GM11168 (cell line): ENCODE measurements around the gene SUSD6.

Experiments
- in situ Hi-C: fragments of 300-500 bp; cut with MboI; formaldehyde crosslinking; loops from one replicate; pipeline ENCODE4 v1.12.0; 2022; ENCODE audit warnings: low sequenced_read_pairs; ENCODE audit not compliant: unreplicated experiment

SUSD6 gene

GRCh38 chr14:69586404-69586803, 25.0 kb upstream of the SUSD6 start:
- in situ Hi-C loops: loop anchor here (5.0 to 25.0 kb wide), 2 partner anchors 136 to 451 kb away; no protein-coding TSS in a partner anchor

GRCh38 chr14:69587389-69587788, 24.0 kb upstream of the SUSD6 start:
- in situ Hi-C loops: loop anchor here (5.0 to 25.0 kb wide), 2 partner anchors 135 to 450 kb away; no protein-coding TSS in a partner anchor

GRCh38 chr14:69591317-69591716, 20.1 kb upstream of the SUSD6 start:
- in situ Hi-C loops: loop anchor here (25.0 kb wide), 1 partner anchor 446 kb away; no protein-coding TSS in a partner anchor

GRCh38 chr14:69593018-69593677, 18.2 kb upstream of the SUSD6 start:
- in situ Hi-C loops: loop anchor here (25.0 kb wide), 1 partner anchor 444 kb away; no protein-coding TSS in a partner anchor

- in situ Hi-C loops: loop anchor here (25.0 kb wide), 1 partner anchor 442 kb away; no protein-coding TSS in a partner anchor
These were observed 16.6 kb upstream of the SUSD6 start for GRCh38 chr14:69594846-69595245.

GRCh38 chr14:69595336-69595735, 16.1 kb upstream of the SUSD6 start:
- in situ Hi-C loops: loop anchor here (25.0 kb wide), 1 partner anchor 442 kb away; no protein-coding TSS in a partner anchor

- in situ Hi-C loops: loop anchor here (25.0 kb wide), 1 partner anchor 438 kb away; no protein-coding TSS in a partner anchor
These were observed 12.0 kb upstream of the SUSD6 start for GRCh38 chr14:69599431-69599830.

GRCh38 chr14:69600304-69600891, 11.0 kb upstream of the SUSD6 start:
- in situ Hi-C loops: no loop called here

GRCh38 chr14:69605738-69606137, 5.7 kb upstream of the SUSD6 start:
- in situ Hi-C loops: loop anchor here (5.0 kb wide), 1 partner anchor 122 kb away; no protein-coding TSS in a partner anchor

- in situ Hi-C loops: loop anchor here (5.0 kb wide), 1 partner anchor 121 kb away; no protein-coding TSS in a partner anchor
These were observed 4.9 kb upstream of the SUSD6 start for GRCh38 chr14:69606258-69607184.

- in situ Hi-C loops: loop anchor here (10.0 kb wide), 1 partner anchor 55 kb away; no protein-coding TSS in a partner anchor
These were observed 1.1 kb upstream of the SUSD6 start for GRCh38 chr14:69610020-69610873.

GRCh38 chr14:69610874-69611171, 573 bp upstream of the SUSD6 start:
- in situ Hi-C loops: loop anchor here (10.0 kb wide), 1 partner anchor 54 kb away; no protein-coding TSS in a partner anchor

GRCh38 chr14:69612014-69612782, 802 bp downstream of the SUSD6 start:
- in situ Hi-C loops: loop anchor here (10.0 kb wide), 1 partner anchor 53 kb away; no protein-coding TSS in a partner anchor

- in situ Hi-C loops: loop anchor here (10.0 kb wide), 1 partner anchor 52 kb away; no protein-coding TSS in a partner anchor
These were observed 1.4 kb downstream of the SUSD6 start for GRCh38 chr14:69612783-69613130.

GRCh38 chr14:69613312-69614073, 2.1 kb downstream of the SUSD6 start:
- in situ Hi-C loops: loop anchor here (10.0 kb wide), 1 partner anchor 51 kb away; no protein-coding TSS in a partner anchor

GRCh38 chr14:69614592-69614991, 3.2 kb downstream of the SUSD6 start:
- in situ Hi-C loops: loop anchor here (10.0 kb wide), 1 partner anchor 50 kb away; no protein-coding TSS in a partner anchor

GRCh38 chr14:69615121-69615495, 3.7 kb downstream of the SUSD6 start:
- in situ Hi-C loops: loop anchor here (10.0 kb wide), 1 partner anchor 50 kb away; no protein-coding TSS in a partner anchor
